NCI-H2196 (cell line): ENCODE results near the gene TXLNG.

Source experiments
- DNase-seq: peaks from one replicate; lab custom pipeline; 2025; ENCODE audit not compliant: unreplicated experiment; lab: John Stamatoyannopoulos, UW

Gene TXLNG

DNA sequence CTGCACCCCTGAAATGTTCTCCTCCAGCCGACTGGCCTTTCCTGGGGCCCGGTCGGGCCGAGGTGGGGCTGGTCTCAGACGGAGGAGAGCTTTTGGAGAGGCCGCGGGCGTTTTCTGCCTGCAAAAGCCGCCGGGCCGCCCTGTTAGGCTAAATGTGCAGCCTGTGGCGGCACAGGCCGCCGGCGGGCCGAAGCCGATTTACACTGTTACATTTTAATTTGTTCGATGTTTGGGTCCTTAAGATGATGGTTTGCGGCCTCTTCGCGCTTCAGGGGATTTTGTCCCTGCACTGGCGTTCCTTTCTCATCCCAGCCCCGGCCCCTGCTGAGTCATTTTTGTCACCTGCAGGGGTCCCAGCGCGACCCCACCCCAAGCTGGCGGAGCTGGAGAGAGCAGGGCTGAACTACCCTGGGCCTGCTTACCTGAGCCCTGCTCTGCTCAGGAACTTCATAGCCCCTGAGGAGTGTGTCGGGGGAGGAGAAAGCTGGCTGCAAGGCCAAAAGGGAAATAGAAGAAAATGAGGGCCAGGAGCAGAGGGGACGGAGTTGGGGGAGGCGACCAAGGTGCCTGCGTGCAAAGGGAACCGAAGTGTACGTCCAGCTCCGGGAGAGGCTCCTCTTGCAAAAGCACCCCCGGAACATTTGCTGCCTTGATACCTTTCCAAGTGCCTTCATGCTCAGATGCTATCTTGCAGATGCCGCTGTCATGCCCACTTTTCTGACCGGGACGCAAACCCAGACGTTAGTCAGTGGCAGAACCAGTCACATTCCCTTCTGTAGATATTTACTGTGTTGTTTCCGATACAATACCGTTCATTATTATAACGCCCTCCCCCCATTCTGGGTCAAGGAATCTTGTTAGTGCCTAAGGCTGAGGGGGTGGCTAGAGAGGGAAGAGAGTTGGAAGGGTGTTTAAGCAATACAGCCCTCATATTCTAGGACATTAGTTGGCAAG is 84.9 kb downstream of the TXLNG start:
- peak; percentile 3 for DNase-seq

DNA sequence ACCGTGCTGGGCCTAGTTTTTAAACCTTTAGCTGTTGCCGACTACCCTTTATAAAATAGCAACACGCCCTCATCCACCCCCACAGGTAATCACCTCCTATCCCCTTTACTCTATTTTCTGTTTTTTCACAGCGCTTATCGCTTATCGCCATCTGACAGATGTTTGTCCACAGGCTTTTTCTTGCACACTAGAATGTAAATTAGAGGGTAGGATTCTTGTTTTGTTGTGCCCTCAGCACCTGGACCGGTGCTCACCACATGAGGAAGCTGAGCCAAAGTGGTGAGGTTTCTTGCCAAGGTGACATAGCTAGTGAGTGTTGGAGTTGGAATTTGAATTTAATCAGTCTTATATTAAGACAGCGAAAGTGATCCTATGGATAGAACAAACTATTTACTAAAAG is 86.8 kb downstream of the TXLNG start:
- DNase-seq = peak; percentile 1

DNA sequence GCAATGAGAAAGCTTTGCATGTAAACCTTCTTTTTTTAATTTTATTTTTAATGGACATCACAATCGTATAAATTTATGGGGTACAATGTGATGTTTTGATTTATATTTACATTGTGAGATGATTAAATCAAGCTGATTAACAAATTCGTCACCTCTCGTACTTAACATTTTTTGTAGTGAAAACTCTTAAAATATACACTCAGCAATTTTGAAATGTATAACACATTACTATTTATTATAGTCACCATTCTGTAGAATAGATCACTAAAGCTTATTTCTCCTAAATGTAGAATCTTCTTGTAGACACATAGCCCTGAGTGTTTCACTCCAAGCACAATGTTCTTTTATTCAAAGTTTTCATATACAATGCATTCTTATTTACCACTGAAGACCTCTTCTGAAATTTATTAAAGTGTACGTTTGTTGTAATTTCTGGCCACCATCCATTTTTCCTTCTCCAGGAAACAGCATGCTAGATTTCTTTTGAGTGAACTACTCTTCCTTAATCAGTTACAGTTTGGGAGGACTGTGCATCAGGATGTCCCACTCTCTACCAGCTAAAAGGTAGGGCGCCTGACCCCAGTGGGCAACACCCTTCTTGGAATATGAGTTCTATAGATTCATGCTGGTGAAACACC is 88.3 kb downstream of the TXLNG start:
- DNase-seq = no peak

DNA sequence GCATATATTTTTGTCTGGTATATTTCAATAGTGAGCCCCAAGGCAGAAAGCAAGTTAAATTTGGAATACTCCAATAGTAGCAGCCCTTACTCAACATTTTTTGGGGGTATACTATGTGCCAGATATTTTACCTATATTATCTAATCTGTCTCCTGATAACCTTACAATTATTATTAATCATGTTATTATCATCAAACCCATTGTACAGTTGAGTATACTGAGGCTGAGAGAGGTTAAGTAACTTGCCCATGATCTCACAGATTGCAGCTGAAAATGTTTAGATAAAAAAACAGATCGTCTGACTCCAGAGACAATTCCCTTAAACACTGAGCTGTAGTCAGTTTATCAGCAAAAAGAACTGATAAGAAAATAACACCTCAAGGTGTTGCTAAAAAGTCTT is 90.4 kb downstream of the TXLNG start:
- DNase-seq = no peak

DNA sequence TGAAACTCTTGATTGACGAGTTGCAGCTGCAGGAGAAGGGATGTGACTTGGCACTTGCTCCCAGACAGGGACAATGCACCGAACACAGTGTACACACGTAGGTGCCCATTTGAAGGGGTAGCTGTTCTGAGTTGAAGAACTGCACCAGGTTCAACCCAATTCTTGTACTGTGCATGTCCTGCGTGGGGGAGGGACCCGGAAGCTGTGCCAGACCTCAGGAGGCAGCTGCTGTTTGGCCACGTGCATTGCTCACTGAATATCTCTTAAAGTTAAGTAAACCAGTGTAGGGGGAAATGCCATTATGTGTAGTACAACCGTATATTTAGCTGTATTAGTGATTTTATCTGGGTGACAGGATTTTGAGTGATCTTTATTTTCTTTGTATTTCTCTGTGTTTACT is 95.9 kb downstream of the TXLNG start:
- DNase-seq = peak; percentile 38

DNA sequence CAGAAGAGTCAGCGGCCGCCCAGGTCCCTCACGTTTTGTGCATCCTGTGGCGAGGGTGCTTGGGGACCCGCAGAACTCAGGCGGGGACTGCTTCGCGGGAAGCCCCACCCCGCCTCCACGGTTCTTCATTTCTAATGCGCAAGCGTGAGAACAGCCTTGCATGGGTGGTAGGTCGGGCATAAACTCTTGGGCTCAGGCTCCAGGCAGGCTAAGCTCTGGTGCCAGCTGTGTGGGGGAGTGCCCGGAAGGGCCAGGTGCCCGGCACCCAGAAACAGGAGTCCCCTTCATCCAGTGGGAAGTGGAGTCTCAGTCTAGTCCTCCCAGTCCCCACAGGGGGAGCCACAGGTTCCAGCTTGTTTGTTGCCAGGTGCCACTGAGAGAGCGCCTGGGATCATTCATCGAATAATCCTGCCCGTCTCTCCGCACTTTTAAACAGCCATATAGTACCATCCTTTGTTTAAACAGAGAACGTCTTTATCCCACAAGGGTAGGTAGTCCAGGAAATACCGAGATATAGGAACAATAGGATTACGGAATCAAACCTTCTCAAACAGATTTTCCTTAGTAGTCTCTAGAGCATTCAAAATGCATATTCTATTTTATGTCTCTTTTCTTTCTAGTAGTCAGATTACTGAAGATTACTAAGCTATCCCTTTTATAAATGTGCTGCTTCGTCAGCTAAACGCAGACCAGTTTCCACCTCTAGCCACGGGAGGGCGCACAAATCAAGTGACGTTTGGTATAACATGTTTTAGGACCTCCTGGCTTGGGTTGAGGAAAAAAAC is 96.6 kb downstream of the TXLNG start:
- peak; percentile 68 for DNase-seq

DNA sequence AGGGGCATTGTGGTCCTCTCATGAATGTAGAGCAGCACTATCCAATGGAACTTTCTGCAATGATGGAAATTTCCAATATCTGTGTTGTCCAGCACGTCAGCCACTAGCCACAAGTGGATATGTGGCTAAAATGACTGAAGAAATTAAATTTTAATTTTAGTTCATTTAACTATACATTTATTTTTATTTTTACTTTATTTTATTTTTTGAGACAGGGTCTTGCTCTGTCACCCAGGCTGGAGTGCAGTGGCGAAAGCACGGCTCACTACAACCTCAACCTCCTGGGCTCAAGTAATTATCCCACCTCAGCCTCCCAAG is 97.2 kb downstream of the TXLNG start:
- DNase-seq = no peak

DNA sequence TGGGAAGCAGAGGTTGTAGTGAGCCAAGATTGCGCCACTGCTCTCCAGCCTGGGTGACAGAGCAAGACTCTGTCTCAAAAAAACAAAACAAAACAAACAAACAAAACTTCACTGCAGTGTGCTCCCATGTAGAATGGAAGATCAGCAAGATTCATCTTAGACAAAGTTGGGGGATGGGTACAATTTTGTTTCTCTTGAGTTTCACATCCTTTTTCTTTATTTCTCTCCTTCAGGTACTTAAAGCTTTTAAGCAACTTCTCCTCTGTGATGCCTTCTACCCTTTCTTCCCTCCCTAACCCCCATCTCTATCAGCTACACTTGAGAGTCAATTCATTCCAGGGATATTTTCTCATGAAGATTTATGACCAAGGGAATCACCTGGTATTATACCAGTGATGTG is 99.4 kb downstream of the TXLNG start:
- no peak for DNase-seq

DNA sequence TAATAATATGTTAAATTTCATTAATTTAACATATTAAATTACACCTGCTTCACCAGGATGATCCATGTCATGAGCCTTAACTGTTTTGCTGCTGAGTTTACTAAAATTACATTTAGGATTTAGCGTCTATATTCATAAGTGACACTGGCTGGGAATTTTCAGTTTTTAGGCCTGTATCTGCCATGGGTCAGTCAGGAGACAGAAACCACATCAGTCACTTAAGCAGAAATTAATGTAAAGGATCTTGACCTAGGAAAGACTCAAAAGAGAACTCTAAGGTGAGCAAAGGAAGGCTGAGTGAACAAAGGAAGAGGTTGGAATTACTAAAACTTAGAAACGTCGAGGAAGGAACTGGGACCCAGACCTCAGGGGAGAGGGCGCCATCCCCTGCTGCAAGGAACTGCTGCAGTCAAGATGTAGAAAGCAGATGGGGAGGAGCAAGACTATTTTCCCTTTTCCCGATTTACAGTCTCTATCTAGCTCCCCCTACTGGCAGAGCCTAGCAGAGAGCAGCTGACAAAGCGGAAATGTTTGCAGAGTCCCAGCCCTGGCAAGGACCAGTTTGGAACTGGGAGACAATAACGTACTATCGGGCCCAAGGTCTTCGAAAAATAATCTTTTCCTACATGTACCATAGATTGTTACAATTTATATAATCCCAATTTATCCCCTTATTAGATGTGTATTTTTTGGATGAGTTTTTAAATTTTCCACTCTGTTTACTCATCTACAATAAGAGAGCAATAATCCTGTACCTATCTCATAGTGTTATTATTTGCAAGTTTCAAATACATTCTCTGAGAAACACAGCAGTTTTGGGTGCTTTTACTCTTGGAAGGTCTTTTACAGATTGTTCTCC is 106.5 kb downstream of the TXLNG start:
- peak; percentile 75 for DNase-seq
